ENCODE measurements around the gene DOCK2.
"Not testable (repeated sequence)": the region's sequence is repeated elsewhere in the genome, so short reads cannot be mapped to it uniquely, and the experiment has no call there.

DOCK2 gene

GRCh38 chr5:169723103-169723831, 86.2 kb downstream of the DOCK2 start:
- DNase-seq, result no peak

- DNase-seq, result no peak
These were observed 87.4 kb downstream of the DOCK2 start for GRCh38 chr5:169724303-169725087.

- not testable (repeated sequence) for DNase-seq
These were observed 88.6 kb downstream of the DOCK2 start for GRCh38 chr5:169725665-169726064.

GRCh38 chr5:169728418-169728817, 91.3 kb downstream of the DOCK2 start:
- DNase-seq, result no peak

GRCh38 chr5:169731221-169731620, 94.1 kb downstream of the DOCK2 start:
- no peak for DNase-seq

GRCh38 chr5:169732841-169733240, 95.8 kb downstream of the DOCK2 start:
- no peak for DNase-seq

GRCh38 chr5:169735913-169736312, 98.8 kb downstream of the DOCK2 start:
- no peak for DNase-seq

GRCh38 chr5:169736653-169737052, 99.6 kb downstream of the DOCK2 start:
- DNase-seq, result no peak

GRCh38 chr5:169740435-169740834, 103.4 kb downstream of the DOCK2 start:
- no peak for DNase-seq

GRCh38 chr5:169742771-169743296, 105.8 kb downstream of the DOCK2 start:
- no peak for DNase-seq

- DNase-seq, result no peak
These were observed 107.3 kb downstream of the DOCK2 start for GRCh38 chr5:169744336-169744735.

GRCh38 chr5:169745441-169746146, 108.5 kb downstream of the DOCK2 start:
- DNase-seq, result no peak

- no peak for DNase-seq
These were observed 109.1 kb downstream of the DOCK2 start for GRCh38 chr5:169746147-169746694.

- DNase-seq, result no peak
These were observed 111.1 kb downstream of the DOCK2 start for GRCh38 chr5:169748174-169748573.

GRCh38 chr5:169749295-169749694, 112.2 kb downstream of the DOCK2 start:
- DNase-seq, result no peak

GRCh38 chr5:169751490-169751889, 114.4 kb downstream of the DOCK2 start:
- DNase-seq, result no peak

GRCh38 chr5:169752566-169752965, 115.5 kb downstream of the DOCK2 start:
- DNase-seq, result not testable (repeated sequence)

GRCh38 chr5:169753795-169754194, 116.7 kb downstream of the DOCK2 start:
- DNase-seq, result no peak

GRCh38 chr5:169754737-169755136, 117.7 kb downstream of the DOCK2 start:
- DNase-seq, result no peak

- no peak for DNase-seq
These were observed 119.1 kb downstream of the DOCK2 start for GRCh38 chr5:169756071-169756765.

GRCh38 chr5:169757016-169757415, 119.9 kb downstream of the DOCK2 start:
- no peak for DNase-seq

- DNase-seq, result no peak
These were observed 121.8 kb downstream of the DOCK2 start for GRCh38 chr5:169758886-169759285.

All from 8988T (cell line).